HG02798 (cell line): Measurements from ENCODE around the gene ANK3.
"Not testable (repeated sequence)": the region's sequence is repeated elsewhere in the genome, so short reads cannot be mapped to it uniquely, and the experiment has no call there.

ENCODE experiments used
- ATAC-seq: cut with Tn5 transposase; IDR thresholded peaks from one replicate; pipeline ENCODE4 v1.9.1; 2021; ENCODE audit warnings: mild to moderate bottlenecking; ENCODE audit not compliant: unreplicated experiment, poor library complexity

The ANK3 gene

GRCh38 chr10:60069311-60069710 is 320.4 kb downstream of the ANK3 start:
- ATAC-seq: no peak

DNA sequence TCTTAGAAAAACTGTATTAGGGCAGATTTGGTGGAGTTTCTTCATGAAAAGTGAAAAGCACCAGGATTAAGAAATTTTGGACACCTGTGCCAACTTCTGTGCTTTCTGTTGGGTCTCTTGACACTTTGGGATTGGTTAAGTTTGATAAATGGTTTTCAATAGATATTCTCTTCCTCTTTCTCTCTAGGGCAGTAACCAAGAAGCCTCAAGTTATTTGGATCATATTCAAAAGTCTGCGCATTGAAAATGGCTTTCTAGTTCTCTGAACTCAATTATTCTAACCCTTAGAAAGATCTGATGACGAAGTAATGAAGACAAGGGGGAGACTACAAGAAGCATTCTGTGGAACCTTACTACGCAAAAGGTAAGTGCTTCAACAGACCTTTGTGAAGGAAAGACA is 339.3 kb downstream of the ANK3 start:
- no peak for ATAC-seq

DNA sequence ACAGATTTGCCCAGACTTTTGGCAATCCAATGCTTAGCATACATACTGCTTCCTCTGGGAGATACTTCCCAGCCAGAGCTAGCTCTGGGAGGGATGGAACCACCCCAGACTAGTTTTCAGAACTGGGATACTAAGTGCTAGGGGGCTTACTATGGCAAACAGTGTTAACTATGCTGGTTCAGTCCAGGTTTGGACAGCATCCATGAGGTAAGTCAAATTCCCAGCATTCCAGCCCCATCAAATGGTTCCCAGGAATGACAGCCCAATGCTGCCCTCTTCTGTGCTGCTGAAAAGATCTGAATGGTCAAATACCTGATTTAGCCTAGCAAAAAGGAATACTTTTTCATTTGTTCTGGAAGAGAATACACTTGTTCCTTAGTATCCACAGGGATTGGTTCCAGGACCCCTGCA is 341.6 kb downstream of the ANK3 start:
- ATAC-seq: no peak

- no peak for ATAC-seq
Observed at GRCh38 chr10:60045571-60045970, 344.1 kb downstream of the ANK3 start.

GRCh38 chr10:60044971-60045370 is 344.7 kb downstream of the ANK3 start:
- ATAC-seq: no peak

DNA sequence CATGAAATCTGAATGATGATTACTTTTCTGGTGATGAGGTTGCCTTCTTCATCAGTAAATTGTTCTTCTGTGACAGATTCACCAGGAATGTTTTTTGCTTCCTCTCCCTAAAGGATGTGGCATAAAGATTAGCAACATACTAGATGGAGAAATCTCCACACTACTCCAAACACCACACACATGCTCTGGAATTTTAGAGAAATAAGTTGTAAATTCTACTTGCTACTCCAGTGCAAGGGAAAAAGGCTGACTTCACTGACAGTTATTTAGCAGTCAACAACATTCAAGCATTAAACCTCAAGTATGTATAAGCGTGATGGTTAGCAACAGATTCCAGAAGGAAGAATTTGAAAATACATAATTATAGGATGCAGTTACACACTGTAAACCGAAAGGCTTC is 345.4 kb downstream of the ANK3 start:
- no peak for ATAC-seq

GRCh38 chr10:60043561-60044241 is 346.0 kb downstream of the ANK3 start:
- ATAC-seq: no peak

- no peak for ATAC-seq
Observed at GRCh38 chr10:60042914-60043313, 346.8 kb downstream of the ANK3 start.

GRCh38 chr10:60042262-60042661 is 347.4 kb downstream of the ANK3 start:
- ATAC-seq: no peak

- no peak for ATAC-seq
Observed at GRCh38 chr10:60041489-60042133, 348.1 kb downstream of the ANK3 start.

DNA sequence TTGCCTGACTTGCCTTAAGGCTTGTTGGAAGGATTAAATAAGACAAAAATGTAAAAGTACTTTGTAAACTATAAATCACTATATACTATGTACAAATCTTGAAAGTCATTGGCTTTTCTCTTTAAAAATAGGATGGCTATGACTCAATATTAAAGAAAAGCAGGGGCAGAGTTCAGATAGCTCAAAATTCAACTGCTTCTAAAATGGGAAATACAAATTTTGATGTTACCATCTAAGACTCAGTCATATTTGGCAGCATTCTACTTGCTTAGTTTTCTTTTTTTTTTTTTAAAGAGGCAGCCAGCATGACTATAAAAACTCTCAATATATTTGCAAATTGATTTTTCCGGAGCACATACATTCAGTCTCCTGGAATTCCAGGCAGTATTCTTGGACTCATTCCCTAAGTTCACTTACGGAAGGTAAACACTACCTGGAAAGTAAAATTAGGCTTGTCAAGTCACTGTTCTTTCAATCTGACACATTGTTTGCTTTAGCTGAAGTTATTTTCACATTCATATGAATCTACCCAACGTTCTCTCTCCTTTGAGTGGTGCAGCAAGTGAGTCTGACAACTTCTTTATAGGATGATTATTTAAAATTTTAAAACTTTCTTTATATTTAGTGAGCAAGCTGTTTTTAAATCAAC is 349.5 kb downstream of the ANK3 start:
- no peak for ATAC-seq

GRCh38 chr10:60035984-60036383 is 353.7 kb downstream of the ANK3 start:
- ATAC-seq: no peak

GRCh38 chr10:60035375-60035774 is 354.3 kb downstream of the ANK3 start:
- ATAC-seq: not testable (repeated sequence)

GRCh38 chr10:60032723-60033122 is 357.0 kb downstream of the ANK3 start:
- peak; percentile 59 for ATAC-seq

- ATAC-seq: peak; percentile 44
Observed at GRCh38 chr10:60031664-60032063, 358.0 kb downstream of the ANK3 start.

- ATAC-seq: no peak
Observed at GRCh38 chr10:60031183-60031582, 358.5 kb downstream of the ANK3 start.

DNA sequence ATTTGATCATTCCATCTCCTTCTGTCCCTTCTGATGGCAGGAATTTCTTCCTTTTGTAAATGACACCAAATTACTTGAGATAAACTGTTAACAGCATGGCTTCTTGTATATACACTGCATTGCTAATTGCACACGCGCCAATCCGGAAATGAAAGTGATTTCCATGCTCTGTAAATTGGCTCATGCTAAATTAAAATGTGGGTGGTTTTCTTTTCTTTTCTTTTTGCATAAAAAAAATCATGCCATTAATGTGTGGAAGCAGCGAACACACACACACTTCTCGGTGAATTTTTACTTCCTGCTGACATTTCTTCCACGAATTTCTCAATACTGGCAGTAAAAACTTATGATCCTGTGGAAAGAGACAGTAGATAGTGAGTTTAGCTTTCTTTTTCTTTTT is 360.2 kb downstream of the ANK3 start:
- no peak for ATAC-seq

GRCh38 chr10:60028081-60028480 is 361.6 kb downstream of the ANK3 start:
- ATAC-seq: no peak

GRCh38 chr10:60025279-60025678 is 364.4 kb downstream of the ANK3 start:
- no peak for ATAC-seq

GRCh38 chr10:60024506-60024905 is 365.2 kb downstream of the ANK3 start:
- no peak for ATAC-seq

- no peak for ATAC-seq
Observed at GRCh38 chr10:60023155-60023877, 366.4 kb downstream of the ANK3 start.
